ENCODE data around the gene RHOF. TPM values are rescaled to one million over a fixed set of nuclear protein-coding genes. Genes with fewer than 3 reads are reported as not detected.

The RHOF gene
- total RNA-seq, 4 donors from 2014 or later = 3.2 to 20.4 (median 6.2) TPM

GRCh38 chr12:121780429-121780828, 13.1 kb downstream of the RHOF start:
- no peaks in the 10 kb centered on the region for H3K9me3 ChIP-seq
- no peak for DNase-seq
- no peak for TF ChIP-seq CTCF (IDR thresholded peaks at IDR 0.05)
- no peak for TF ChIP-seq POLR2A (IDR thresholded peaks at IDR 0.05)
- peaks cover 0 to 24% (median 0%) of the 10 kb centered on the region in 3 donors for H3K36me3 ChIP-seq
- no peaks in the 10 kb centered on the region for H3K27me3 ChIP-seq
- intact Hi-C loops (cut with DNase I) = no loop called here
- WGBS, 2 donors = 91% methylated on average over 6 of the region's 11 CpGs; no CpG with 5 or more reads in 1 of the 2 donors
- H3K27ac ChIP-seq = no peak overlapping the region
- H3K4me1 ChIP-seq = peaks cover 17 to 57% (median 33%) of the 10 kb centered on the region in 3 donors
- H3K4me3 ChIP-seq = no peak overlapping the region

GRCh38 chr12:121779422-121779895, 14.0 kb downstream of the RHOF start:
- Histone ChIP-seq H3K27me3 (no peaks in the 10 kb centered on the region), H3K4me1 (peaks cover 17 to 47% (median 28%) of the 10 kb centered on the region in 3 donors), H3K27ac (no peak overlapping the region), H3K36me3 (peaks cover 0 to 24% (median 0%) of the 10 kb centered on the region in 3 donors), H3K9me3 (no peaks in the 10 kb centered on the region), H3K4me3 (no peak overlapping the region)
- TF ChIP-seq POLR2A (IDR thresholded peaks at IDR 0.05) (no peak), CTCF (IDR thresholded peaks at IDR 0.05) (no peak)
- WGBS, 2 donors = 80 to 90% methylated on average over 1 to 2 of the region's 17 CpGs
- no peak for DNase-seq
- intact Hi-C loops (cut with DNase I) = no loop called here

GRCh38 chr12:121778567-121779421, 14.7 kb downstream of the RHOF start:
- TF ChIP-seq POLR2A (IDR thresholded peaks at IDR 0.05) (no peak), CTCF (IDR thresholded peaks at IDR 0.05) (no peak)

GRCh38 chr12:121776190-121777098, 17.0 kb downstream of the RHOF start:
- intact Hi-C loops (cut with DNase I) = no loop called here
- DNase-seq = no peak
- Histone ChIP-seq H3K27ac (no peak overlapping the region), H3K4me3 (no peak overlapping the region), H3K9me3 (no peaks in the 10 kb centered on the region), H3K36me3 (peaks cover 0 to 24% (median 0%) of the 10 kb centered on the region in 3 donors), H3K27me3 (no peaks in the 10 kb centered on the region), H3K4me1 (peaks cover 12 to 27% (median 13%) of the 10 kb centered on the region in 3 donors)
- no peak for TF ChIP-seq POLR2A (IDR thresholded peaks at IDR 0.05)
- peak; percentile 72 to 95 (median 88) for TF ChIP-seq CTCF (IDR thresholded peaks at IDR 0.05)
- 56 to 75% methylated on average over 5 to 6 of the region's 24 CpGs for WGBS, 2 donors

More at GRCh38 chr12:121778567-121779421, 14.7 kb downstream of the RHOF start:
- intact Hi-C loops (cut with DNase I) = no loop called here
- no peak for DNase-seq
- Histone ChIP-seq H3K4me3 (no peak overlapping the region), H3K27ac (no peak overlapping the region), H3K9me3 (no peaks in the 10 kb centered on the region), H3K4me1 (peaks cover 17 to 40% (median 22%) of the 10 kb centered on the region in 3 donors), H3K27me3 (no peaks in the 10 kb centered on the region), H3K36me3 (peaks cover 0 to 24% (median 0%) of the 10 kb centered on the region in 3 donors)
- WGBS, 2 donors = 71% methylated on average over 10 to 11 of the region's 17 CpGs

Data from esophagus squamous epithelium (tissue), 5 donors.